Right kidney (tissue), 1 donor: ENCODE measurements around the gene RUNX1.

Source experiments
- DNase-seq: peaks from one replicate; pipeline ENCODE4 v3.0.0-alpha.2; 2016

RUNX1 gene

DNA sequence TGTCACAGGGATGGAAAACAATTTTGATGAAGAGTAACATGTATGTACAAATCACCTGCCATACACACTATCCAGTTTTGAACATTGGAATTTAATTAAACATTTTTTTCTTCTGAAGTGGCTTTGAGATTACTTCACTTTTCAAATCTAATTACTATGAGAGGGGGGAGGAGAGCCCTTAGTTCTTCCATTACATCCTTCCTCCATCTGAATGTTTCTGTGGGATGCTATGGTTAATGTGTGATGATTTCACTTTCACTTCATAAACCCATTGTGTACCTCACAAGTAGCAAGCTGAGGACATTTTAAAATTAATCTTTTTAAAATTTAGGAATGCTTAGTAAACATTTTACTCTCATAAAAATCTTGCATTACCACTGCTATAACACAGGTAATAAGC, 156.9 kb downstream of the RUNX1 start:
- DNase-seq = no peak

DNA sequence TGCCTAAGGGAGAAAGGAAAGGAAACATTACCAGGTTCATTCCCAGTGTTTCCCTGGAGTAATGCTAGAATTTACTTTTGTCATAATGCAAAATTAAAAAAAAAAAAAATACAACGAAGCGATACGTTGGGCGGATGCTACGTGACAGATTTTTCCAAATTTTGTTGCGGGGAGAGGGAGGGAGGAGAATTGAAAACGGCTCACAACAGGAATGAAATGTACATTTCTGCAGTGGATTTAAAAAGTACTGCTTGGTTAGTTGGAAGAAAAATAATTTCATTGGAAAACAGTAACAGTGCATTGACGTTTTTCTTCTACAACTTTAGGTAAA, 157.5 kb downstream of the RUNX1 start:
- DNase-seq = no peak

DNA sequence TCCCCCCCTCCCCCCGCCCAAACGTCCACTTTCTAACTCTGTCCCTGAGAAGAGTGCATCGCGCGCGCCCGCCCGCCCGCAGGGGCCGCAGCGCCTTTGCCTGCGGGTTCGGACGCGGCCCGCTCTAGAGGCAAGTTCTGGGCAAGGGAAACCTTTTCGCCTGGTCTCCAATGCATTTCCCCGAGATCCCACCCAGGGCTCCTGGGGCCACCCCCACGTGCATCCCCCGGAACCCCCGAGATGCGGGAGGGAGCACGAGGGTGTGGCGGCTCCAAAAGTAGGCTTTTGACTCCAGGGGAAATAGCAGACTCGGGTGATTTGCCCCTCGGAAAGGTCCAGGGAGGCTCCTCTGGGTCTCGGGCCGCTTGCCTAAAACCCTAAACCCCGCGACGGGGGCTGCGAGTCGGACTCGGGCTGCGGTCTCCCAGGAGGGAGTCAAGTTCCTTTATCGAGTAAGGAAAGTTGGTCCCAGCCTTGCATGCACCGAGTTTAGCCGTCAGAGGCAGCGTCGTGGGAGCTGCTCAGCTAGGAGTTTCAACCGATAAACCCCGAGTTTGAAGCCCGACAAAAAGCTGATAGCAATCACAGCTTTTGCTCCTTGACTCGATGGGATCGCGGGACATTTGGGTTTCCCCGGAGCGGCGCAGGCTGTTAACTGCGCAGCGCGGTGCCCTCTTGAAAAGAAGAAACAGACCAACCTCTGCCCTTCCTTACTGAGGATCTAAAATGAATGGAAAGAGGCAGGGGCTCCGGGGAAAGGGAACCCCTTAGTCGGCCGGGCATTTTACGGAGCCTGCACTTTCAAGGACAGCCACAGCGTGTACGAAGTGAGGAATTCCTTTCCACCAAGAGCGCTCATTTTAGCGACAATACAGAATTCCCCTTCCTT, 158.1 kb downstream of the RUNX1 start:
- DNase-seq = peak; percentile 79

DNA sequence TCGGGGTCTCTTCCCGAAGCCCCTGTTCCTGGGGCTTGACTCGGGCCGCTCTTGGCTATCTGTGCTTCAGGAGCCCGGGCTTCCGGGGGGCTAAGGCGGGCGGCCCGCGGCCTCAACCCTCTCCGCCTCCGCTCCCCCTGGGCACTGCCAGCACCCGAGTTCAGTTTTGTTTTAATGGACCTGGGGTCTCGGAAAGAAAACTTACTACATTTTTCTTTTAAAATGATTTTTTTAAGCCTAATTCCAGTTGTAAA, 158.7 kb downstream of the RUNX1 start:
- DNase-seq = no peak

DNA sequence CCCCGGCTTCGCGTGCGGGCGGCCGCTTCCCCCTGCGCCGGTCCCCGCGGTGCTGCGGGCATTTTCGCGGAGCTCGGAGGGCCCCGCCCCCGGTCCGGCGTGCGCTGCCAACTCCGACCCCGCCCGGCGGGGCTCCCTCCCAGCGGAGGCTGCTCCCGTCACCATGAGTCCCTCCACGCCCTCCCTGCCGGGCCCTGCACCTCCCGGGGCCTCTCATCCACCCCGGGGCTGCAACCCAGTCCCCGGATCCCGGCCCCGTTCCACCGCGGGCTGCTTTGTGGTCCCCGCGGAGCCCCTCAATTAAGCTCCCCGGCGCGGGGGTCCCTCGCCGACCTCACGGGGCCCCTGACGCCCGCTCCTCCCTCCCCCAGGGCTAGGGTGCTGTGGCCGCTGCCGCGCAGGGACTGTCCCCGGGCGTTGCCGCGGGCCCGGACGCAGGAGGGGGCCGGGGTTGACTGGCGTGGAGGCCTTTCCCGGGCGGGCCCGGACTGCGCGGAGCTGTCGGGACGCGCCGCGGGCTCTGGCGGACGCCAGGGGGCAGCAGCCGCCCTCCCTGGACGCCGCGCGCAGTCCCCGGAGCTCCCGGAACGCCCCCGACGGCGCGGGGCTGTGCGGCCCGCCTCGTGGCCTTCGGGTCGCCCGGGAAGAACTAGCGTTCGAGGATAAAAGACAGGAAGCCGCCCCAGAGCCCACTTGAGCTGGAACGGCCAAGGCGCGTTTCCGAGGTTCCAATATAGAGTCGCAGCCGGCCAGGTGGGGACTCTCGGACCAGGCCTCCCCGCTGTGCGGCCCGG, 159.2 kb downstream of the RUNX1 start:
- DNase-seq = peak; percentile 92

DNA sequence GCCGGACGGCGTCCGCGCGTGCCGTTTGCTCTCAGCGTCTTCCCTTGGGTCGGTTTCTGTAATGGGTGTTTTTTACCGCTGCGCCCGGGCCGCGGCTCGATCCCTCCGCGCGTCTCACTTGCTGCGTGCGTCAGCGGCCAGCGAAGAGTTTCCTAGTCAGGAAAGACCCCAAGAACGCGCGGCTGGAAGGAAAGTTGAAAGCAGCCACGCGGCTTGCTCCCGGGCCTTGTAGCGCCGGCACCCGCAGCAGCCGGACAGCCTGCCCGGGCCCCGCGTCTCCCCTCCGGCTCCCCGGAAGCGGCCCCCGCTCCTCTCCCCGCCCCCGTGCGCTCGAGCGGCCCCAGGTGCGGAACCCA, 159.8 kb downstream of the RUNX1 start:
- DNase-seq = no peak

DNA sequence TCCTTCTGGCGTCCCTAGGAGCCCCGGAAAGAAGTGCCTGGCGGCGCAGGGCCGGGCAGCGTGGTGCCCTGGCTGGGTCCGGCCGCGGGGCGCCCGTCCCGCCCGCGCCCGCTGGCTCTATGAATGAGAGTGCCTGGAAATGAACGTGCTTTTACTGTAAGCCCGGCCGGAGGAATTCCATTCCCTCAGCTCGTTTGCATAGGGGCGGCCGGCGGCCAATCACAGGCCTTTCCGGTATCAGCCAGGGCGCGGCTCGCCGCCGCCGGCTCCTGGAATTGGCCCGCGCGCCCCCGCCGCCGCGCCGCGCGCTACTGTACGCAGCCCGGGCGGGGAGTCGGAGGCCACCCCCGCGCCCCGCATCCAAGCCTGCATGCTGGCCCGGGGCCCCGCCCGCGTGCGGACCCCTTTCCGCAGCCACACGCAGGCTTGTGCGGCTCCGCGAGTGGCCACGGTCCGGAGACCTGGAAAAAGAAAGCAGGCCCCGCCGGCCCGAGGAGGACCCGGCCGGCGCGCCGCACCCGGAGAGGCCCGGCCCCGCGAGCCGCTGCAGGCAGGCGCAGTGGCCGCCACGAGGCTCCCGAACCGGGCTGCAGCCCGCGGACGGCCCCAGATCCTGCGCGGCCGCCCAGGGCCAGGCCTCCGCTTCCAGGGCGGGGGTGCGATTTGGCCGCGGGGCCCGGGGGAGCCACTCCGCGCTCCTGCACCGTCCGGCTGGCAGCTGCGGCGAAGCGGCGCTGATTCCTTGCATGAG, 160.4 kb downstream of the RUNX1 start:
- DNase-seq = peak; percentile 96

DNA sequence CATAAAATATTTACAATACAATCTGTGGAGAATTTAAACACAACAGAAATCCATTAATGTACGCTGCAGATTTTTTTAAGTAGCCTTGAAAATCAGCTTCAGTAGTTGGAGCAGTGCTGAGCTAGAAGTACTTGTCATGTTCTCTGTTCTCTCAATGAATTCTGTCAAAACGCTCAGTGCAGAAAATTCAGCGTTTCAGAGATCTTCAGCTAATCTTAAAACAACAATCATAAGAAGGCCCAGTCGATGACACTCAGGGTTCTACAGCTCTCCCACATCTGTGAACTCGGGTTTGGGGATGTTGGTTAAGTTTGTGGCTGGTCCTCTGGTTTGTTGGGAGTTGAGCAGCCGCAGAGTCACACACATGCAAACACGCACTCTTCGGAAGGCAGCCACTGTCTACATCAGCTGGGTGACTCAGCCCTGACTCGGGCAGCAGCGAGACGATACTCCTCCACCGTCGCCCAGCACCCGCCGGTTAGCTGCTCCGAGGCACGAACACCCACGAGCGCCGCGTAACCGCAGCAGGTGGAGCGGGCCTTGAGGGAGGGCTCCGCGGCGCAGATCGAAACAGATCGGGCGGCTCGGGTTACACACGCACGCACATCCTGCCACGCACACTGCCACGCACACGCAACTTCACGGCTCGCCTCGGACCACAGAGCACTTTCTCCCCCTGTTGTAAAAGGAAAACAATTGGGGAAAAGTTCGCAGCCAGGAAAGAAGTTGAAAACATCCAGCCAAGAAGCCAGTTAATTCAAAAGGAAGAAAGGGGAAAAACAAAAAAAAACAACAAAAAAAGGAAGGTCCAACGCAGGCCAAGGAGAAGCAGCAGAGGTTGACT, 161.2 kb downstream of the RUNX1 start:
- DNase-seq = no peak

DNA sequence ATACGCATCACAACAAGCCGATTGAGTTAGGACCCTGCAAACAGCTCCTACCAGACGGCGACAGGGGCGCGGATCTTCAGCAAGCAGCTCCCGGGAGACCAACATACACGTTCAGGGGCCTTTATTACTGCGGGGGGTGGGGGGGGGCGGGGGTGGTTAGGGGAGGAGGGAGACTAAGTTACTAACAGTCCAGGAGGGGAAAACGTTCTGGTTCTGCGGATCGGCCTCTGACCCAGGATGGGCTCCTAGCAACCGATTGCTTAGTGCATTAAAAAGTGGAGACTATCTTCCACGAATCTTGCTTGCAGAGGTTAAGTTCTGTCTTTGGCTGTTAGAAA, 162.0 kb downstream of the RUNX1 start:
- DNase-seq = no peak

DNA sequence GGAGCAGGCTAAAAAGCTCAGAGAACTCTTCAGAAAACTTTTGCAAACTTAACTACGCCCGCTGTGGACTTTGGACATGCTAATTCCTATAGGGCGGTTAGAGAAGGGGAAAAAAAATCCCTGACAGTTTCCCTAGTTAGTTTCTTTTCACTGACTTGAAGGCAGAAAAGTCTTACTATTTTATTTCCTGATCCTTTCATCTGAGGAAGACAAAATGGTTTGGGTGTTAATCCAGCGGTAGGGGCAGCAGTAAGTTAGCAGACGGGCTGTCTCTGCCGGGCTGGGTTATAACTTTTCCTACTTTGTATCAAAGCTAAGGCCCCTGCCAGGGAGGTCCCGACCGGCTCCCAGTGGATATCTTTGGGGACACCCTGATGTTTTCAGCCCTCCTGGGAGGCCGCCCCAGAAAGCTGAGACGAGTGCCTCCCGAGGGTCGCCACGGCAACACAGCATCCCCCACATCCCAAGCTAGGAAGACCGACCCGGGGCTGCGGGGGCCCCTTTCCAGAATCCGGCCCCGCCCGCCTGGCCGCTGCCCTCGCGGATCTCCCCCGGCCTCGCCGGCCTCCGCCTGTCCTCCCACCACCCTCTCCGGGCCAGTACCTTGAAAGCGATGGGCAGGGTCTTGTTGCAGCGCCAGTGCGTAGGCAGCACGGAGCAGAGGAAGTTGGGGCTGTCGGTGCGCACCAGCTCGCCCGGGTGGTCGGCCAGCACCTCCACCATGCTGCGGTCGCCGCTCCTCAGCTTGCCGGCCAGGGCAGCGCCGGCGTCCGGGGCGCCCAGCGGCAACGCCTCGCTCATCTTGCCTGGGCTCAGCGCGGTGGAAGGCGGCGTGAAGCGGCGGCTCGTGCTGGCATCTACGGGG, 162.6 kb downstream of the RUNX1 start:
- DNase-seq = peak; percentile 81

DNA sequence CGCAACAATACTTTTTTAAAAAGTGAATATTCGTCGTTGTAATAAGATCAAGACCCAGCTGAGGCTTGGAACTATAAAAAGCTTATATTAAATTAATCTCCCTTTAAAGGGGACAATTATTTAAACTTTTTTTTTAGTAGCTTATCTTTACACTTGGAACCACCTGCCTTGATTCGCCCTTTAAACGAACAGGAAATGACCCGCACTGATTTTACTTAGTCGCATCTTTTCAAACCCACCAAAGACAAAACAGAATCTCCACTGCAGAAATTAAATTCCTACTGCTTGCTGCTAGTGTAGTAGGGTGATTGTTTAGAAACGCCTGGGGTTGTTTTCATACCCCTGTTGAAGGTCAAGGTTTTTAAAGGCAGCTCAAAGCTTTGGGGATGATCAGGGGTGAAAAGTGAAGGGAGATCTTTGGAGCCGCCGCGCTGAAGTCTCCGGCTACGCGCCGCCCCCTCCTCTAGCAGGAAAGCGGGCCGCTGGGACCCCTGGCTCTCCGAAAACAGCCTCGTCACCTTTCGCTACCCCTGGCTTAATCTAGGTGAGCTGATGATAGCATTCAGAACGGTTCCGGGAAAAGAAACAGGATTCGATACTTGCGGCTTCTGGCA, 163.4 kb downstream of the RUNX1 start:
- peak; percentile 76 for DNase-seq

DNA sequence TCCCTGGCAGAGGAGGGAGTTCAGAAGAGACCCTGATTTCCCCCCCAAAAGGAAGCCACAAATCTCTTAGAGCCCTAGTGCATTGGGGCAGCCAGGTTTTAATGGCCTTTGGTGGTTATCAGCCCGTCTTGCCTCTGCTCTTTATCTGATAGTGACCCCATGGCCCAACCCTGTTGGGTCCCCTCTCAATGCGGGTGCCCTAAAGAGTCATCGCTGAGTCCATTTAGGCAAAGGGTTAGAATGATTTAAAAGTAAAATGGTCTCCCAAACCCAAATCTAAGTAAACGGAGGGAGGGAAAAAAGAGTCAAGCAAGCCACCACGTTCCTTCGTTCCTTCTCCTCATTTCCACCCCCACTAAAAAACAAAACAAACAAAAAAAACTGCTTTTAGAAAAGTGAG, 164.0 kb downstream of the RUNX1 start:
- DNase-seq = no peak

DNA sequence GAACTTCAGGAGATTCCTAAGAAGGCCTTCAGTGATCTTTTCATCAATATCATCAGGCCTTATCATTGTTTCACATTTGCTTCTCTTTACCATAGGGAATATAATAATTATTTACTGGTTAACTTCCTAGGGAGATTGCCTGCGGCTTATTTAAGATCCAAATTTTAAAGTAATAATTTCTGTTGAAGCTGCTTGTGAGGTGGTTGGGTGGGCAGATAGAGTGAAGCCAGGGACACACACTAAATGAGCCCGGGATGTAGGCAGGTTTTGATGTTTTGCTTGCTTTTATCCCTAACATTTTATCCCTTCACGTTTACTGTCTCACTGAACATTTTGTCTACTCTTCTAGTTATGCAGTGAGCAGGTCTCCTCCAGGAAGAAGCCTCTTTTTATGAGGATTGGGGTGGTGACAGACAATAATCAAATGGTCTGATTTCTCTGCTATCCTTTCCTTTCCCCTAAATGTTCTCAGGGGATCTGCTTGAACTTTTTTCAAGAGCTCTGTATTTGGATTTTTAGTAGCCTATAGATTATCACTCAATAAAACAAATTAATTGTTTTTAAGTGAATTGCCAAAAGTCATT, 164.7 kb downstream of the RUNX1 start:
- DNase-seq = no peak

DNA sequence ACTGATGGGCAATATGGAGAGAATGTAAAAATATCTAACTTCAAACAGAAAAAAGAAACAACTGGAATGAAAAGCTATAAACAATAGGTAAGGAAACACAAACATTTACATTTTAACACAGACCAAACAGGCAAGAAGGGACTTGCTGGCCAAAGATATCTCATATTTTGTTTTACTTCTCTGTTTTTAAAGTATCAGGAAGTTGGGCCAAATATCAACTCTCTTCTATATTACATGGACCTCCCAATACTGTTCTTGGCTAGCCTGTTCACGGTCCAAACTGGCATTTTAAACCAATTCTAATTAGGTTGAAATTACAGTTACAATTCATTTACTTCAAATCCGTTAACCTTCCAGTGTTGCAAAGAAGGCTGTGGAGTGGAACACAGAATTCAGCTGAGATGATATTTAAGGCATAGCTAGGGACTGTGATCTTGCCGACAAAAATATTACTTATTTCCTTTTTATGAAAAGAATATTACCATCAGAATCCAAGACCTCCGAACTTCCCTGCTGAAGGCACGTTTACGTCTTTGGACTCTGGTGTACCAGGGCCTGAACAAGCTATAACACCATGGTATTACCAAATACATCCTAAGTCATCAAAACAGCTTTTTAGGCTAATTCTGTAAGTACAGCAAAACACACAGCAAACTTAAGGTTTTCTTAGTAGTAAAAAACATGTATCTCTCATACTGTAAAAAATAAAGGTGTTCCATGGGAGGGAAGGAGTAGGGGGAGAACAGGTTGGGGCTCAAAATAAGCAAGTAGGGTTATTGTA, 165.4 kb downstream of the RUNX1 start:
- DNase-seq = no peak

DNA sequence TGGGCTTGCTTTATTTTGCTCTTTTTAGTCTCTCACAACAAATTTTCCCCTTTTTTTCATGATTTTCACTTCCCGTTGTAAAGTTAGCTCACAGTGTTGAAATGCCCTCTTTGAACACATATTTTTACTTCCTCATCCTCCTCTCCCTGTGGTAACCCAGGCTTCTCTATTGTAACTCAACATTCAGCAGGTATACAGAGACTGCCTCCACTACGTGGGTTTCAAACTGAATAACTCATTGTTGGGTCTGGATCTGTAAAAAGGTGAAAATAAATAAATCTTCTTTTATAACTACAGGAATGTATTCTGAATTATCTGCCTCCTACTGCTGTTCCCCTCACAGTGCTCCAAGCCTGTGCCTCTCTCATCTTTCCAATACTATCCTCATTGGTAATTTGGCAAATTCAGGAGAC, 166.4 kb downstream of the RUNX1 start:
- no peak for DNase-seq

DNA sequence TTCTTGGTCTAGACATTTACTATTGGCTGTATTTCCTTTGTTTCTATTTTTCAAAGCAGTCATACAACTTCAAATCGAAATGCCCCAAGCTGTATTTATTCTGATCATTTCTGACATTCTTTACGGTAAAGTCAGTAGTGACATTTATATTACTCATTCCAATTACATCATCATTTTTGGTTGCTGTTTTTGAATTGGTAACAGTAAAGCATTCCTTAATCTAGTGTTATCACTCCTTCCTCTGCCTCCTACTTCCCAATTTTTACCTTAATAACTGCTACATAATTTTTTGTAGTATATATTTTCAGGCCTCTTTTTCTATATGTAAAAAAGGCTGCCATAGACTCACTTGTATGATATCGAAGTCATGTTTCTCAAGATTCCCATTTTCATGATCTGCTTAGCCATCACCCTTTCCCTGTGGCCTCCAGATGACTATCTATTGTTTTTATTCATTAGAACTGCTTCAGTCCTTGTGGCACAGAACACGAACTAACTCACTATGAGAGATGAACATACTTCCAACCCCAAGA, 167.2 kb downstream of the RUNX1 start:
- DNase-seq = no peak

DNA sequence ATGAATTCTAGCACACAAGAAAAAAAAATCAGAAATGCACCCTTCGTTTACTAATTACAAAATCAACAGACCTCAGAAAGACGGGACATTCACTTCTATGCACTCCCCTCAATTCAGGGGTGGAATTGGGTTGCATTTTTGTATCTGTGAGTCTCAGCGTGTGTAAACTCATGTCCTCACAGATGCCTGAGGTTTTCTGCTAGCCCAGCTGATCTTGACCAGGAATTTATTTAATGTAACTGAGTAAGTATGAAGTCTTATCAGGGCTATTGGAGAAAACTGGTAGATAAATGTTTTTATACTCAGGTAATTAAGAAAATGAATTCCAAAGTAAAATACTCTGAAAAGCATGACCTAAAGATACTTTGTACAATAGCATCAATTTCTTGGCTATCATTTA, 167.7 kb downstream of the RUNX1 start:
- no peak for DNase-seq

DNA sequence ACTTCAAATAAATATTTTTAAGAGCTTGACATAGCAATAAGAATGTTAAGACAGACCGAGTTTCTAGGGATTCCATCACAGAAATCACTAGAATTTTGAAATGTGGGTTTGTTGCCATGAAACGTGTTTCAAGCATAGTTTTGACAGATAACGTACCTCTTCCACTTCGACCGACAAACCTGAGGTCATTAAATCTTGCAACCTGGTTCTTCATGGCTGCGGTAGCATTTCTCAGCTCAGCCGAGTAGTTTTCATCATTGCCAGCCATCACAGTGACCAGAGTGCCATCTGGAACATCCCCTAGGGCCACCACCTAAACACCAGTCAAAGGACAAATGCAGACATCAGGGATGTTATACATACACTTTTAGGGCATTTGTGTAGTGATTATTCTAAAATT, 168.7 kb downstream of the RUNX1 start:
- no peak for DNase-seq

DNA sequence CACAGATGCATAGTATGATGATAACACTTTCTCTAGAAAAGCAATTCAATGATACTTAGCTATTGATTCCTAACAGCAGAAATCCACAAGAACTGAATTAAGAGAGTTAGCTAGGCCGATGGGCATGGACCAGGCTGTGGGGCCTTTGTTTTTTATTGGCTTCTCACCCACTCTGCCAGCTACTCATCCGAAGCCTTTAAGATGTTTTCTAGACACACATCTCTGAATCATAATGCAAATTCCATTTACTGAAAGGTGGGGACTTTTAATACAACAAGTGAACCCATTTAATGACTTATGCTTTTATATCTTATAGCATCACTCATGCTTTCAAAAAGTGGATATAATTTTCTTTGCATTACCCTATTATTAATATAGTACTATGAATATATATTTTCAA, 170.2 kb downstream of the RUNX1 start:
- DNase-seq = no peak

DNA sequence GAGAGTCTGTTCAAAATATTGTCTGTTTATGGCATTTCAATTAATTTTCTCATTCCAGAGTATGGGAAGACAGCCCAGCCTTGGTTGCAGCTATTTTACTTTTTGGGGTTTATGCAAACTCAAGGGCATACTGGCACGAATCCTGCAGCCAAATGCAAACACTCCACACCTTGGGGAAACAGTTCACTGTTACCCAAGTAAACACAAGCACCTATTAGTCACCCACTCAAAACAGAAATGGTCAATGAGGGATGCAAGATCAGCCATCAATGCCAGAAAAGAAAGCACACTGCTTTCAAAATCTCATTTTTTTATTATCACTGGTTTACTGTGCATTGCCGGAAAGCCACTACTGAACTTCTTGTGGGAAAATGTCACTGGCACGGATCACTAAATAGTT, 170.6 kb downstream of the RUNX1 start:
- no peak for DNase-seq
